ENCODE data around the gene ACTL7A. TPM values are rescaled to one million over a fixed set of nuclear protein-coding genes. Genes with fewer than 3 reads are reported as not detected.
"Not testable (repeated sequence)": the region's sequence is repeated elsewhere in the genome, so short reads cannot be mapped to it uniquely, and the experiment has no call there.

ACTL7A gene
- total and polyA plus RNA-seq, 2 experiments from 2014 or later = not detected

DNA sequence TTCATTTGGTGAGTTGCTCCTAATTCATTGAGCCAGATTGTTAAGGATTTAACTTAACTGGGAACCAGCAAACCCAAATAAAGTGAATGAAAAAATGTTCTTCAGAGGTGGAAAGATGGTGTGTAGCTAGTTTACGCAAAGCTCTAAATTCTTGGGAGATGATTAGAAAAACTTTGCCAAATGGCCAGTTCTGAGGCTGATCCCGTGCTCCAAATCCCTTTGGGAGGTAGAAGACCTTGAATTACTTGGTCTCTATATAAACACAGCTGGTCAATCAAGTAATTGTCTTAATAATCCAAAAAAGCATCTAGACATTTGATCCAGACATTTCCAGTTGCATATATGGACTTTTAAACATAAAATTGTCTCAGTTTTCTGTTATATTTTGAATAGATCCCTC, 17.7 kb upstream of the ACTL7A start:
- in situ Hi-C loops (cut with MboI) = no loop called here
- Histone ChIP-seq H3K9me3 (ENCODE audit: low read depth) (no peaks in the 10 kb centered on the region), H3F3A (ENCODE audit: insufficient read depth) (no peaks in the 10 kb centered on the region), H3K27ac (no peak overlapping the region), H3K36me3 (ENCODE audit: low read depth) (no peaks in the 10 kb centered on the region), H3K4me2 (ENCODE audit: unreplicated experiment) (no peak overlapping the region), H3K9ac (no peak overlapping the region), H3K4me1 (ENCODE audit: insufficient read depth) (no peaks in the 10 kb centered on the region), H3K27me3 (replicated peaks; ENCODE audit: insufficient read depth) (peaks cover 4% of the 10 kb centered on the region; the same call in 1 of the 2 replicates), H3K4me3 (no peak overlapping the region), H3K79me2 (ENCODE audit: insufficient read depth) (no peaks in the 10 kb centered on the region), H4K20me1 (ENCODE audit: insufficient read depth) (no peaks in the 10 kb centered on the region), H2AFZ (no peak overlapping the region), H3K9me2 (ENCODE audit: insufficient read depth) (no peaks in the 10 kb centered on the region)
- no peak for DNase-seq
- WGBS, 2 experiments (ENCODE audit: low coverage in 1 of 2, low lambda C conversion rate in 2 of 2, missing lambda C conversion rate in 2 of 2) = 29 to 34% methylated on average over 2 of the region's 2 CpGs
- TF ChIP-seq EZH2phosphoT487 (IDR thresholded peaks at IDR 0.05; ENCODE audit: insufficient read depth, low read depth) = no peak
- no peak for TF ChIP-seq EZH2 (IDR thresholded peaks at IDR 0.05; ENCODE audit: insufficient read depth, poor library complexity, severe bottlenecking)

DNA sequence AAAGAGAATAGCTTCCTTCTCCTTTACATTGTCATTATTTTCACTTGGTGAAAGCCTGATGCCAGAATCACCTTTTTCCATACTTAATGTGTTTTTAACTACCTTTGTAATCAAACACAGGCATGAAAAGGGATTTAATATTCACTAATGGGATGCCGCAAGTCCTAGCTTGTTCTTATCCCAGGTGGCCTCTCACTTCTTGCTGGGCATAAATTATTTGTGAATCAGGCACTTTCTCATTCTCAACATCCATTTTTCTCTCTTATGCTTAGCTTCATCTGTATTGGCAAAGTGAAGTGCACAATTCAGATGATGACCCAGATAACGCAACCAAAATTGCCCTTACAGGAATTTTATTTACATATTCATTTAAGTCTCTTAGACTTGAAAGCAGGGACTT, 17.2 kb upstream of the ACTL7A start:
- Histone ChIP-seq H4K20me1 (ENCODE audit: insufficient read depth) (no peaks in the 10 kb centered on the region), H3K36me3 (ENCODE audit: low read depth) (no peaks in the 10 kb centered on the region), H3K9me2 (ENCODE audit: insufficient read depth) (no peaks in the 10 kb centered on the region), H3K9me3 (ENCODE audit: low read depth) (no peaks in the 10 kb centered on the region), H3F3A (ENCODE audit: insufficient read depth) (no peaks in the 10 kb centered on the region), H3K79me2 (ENCODE audit: insufficient read depth) (no peaks in the 10 kb centered on the region), H2AFZ (no peak overlapping the region), H3K27me3 (replicated peaks; ENCODE audit: insufficient read depth) (peaks cover 4% of the 10 kb centered on the region; the same call in 1 of the 2 replicates), H3K4me3 (no peak overlapping the region), H3K4me1 (ENCODE audit: insufficient read depth) (no peaks in the 10 kb centered on the region), H3K9ac (no peak overlapping the region), H3K27ac (no peak overlapping the region), H3K4me2 (ENCODE audit: unreplicated experiment) (no peak overlapping the region)
- TF ChIP-seq EZH2 (IDR thresholded peaks at IDR 0.05; ENCODE audit: insufficient read depth, poor library complexity, severe bottlenecking) (no peak), EZH2phosphoT487 (IDR thresholded peaks at IDR 0.05; ENCODE audit: insufficient read depth, low read depth) (no peak)
- WGBS, 2 experiments (ENCODE audit: low coverage in 1 of 2, low lambda C conversion rate in 2 of 2, missing lambda C conversion rate in 2 of 2) = 91 to 94% methylated on average over 2 of the region's 2 CpGs
- no peak for DNase-seq
- in situ Hi-C loops (cut with MboI) = no loop called here

DNA sequence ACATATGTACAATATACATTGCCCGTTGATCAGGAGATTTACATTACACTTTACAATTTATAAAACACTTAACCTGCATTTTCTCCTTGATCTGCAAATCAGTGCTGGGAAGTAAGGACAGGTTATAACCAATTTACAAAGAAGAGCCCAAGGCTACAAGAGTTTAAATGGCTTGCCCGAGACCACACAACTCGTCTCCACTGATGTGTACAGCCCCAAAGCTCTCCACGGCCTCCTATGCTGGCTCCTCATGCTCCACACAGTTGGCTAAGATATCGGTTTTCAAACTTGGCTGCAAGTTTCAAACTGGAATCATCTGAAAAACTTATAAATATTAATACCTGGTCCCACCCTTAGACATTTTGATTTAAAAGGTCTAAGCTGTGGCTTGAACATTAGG, 16.6 kb upstream of the ACTL7A start:
- H3K27ac ChIP-seq = no peak overlapping the region
- WGBS, 2 experiments (ENCODE audit: low coverage in 1 of 2, low lambda C conversion rate in 2 of 2, missing lambda C conversion rate in 2 of 2) = 72 to 75% methylated on average over 5 of the region's 5 CpGs
- no peaks in the 10 kb centered on the region for H3K9me2 ChIP-seq (ENCODE audit: insufficient read depth)
- H3K9ac ChIP-seq = no peak overlapping the region
- H4K20me1 ChIP-seq (ENCODE audit: insufficient read depth) = no peaks in the 10 kb centered on the region
- H3K4me1 ChIP-seq (ENCODE audit: insufficient read depth) = no peaks in the 10 kb centered on the region
- no peaks in the 10 kb centered on the region for H3K36me3 ChIP-seq (ENCODE audit: low read depth)
- H2AFZ ChIP-seq = no peak overlapping the region
- H3K4me2 ChIP-seq (ENCODE audit: unreplicated experiment) = no peak overlapping the region
- H3K4me3 ChIP-seq = no peak overlapping the region
- TF ChIP-seq EZH2phosphoT487 (IDR thresholded peaks at IDR 0.05; ENCODE audit: insufficient read depth, low read depth) (no peak), EZH2 (IDR thresholded peaks at IDR 0.05; ENCODE audit: insufficient read depth, poor library complexity, severe bottlenecking) (no peak)
- no peak for DNase-seq
- H3F3A ChIP-seq (ENCODE audit: insufficient read depth) = no peaks in the 10 kb centered on the region
- peaks cover 5% of the 10 kb centered on the region; the same call in 1 of the 2 replicates for H3K27me3 ChIP-seq (replicated peaks; ENCODE audit: insufficient read depth)
- H3K9me3 ChIP-seq (ENCODE audit: low read depth) = no peaks in the 10 kb centered on the region
- no peaks in the 10 kb centered on the region for H3K79me2 ChIP-seq (ENCODE audit: insufficient read depth)
- in situ Hi-C loops (cut with MboI) = no loop called here

DNA sequence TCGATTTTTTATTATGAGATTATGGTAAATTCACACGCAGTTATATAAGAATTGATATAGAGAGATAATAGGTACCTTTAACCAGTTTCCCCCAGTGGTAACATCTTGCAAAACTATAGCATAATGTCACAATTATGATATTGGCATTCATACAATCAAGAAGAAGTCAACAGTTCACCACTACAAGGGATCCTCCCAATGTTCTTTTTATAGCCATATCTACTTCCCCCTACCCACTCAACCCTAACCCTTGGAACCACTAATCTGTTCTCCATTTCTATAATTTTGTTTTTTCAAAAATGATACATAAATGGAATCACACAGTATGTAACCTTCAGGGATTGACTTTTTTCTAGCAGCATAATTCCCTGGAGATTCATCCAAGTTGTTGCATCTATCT, 16.1 kb upstream of the ACTL7A start:
- Histone ChIP-seq H3K9me2 (ENCODE audit: insufficient read depth) (no peaks in the 10 kb centered on the region), H2AFZ (no peak overlapping the region), H3F3A (ENCODE audit: insufficient read depth) (no peaks in the 10 kb centered on the region), H3K27ac (no peak overlapping the region), H3K36me3 (ENCODE audit: low read depth) (no peaks in the 10 kb centered on the region), H3K4me1 (ENCODE audit: insufficient read depth) (no peaks in the 10 kb centered on the region), H3K27me3 (replicated peaks; ENCODE audit: insufficient read depth) (peaks cover 7% of the 10 kb centered on the region; the same call in 1 of the 2 replicates), H3K4me3 (no peak overlapping the region), H3K79me2 (ENCODE audit: insufficient read depth) (no peaks in the 10 kb centered on the region), H3K4me2 (ENCODE audit: unreplicated experiment) (no peak overlapping the region), H3K9ac (no peak overlapping the region), H4K20me1 (ENCODE audit: insufficient read depth) (no peaks in the 10 kb centered on the region), H3K9me3 (ENCODE audit: low read depth) (no peaks in the 10 kb centered on the region)
- in situ Hi-C loops (cut with MboI) = no loop called here
- 30 to 42% methylated on average over 2 of the region's 2 CpGs for WGBS, 2 experiments (ENCODE audit: low coverage in 1 of 2, low lambda C conversion rate in 2 of 2, missing lambda C conversion rate in 2 of 2)
- DNase-seq = no peak
- no peak for TF ChIP-seq EZH2 (IDR thresholded peaks at IDR 0.05; ENCODE audit: insufficient read depth, poor library complexity, severe bottlenecking)
- no peak for TF ChIP-seq EZH2phosphoT487 (IDR thresholded peaks at IDR 0.05; ENCODE audit: insufficient read depth, low read depth)

DNA sequence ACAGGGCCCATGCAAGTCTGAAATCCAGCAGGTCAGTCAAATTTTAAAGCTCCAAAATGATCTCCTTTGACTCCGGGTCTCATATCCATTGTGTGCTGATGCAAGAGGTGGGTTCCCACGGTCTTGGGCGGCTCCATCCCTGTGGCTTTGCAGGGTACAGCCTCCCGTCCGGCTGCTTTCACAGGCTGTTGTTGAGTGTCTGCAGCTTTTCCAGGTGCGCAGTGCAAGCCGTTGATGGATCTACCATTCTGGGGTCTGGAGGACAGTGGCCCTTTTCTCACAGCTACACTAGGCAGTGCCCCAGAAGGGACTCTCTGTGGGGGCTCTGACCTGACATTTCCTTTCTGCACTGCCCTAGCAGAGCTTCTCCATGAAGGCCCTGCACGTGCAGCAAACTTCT, 13.8 kb upstream of the ACTL7A start:
- H3K27me3 ChIP-seq (replicated peaks; ENCODE audit: insufficient read depth); H3K9me2 ChIP-seq (ENCODE audit: insufficient read depth); H3K9ac ChIP-seq; H3K9me3 ChIP-seq (ENCODE audit: low read depth); H4K20me1 ChIP-seq (ENCODE audit: insufficient read depth); H3K4me3 ChIP-seq; H3F3A ChIP-seq (ENCODE audit: insufficient read depth); H3K36me3 ChIP-seq (ENCODE audit: low read depth); H3K4me1 ChIP-seq (ENCODE audit: insufficient read depth); in situ Hi-C loops (cut with MboI); H3K79me2 ChIP-seq (ENCODE audit: insufficient read depth); H3K27ac ChIP-seq; H3K4me2 ChIP-seq (ENCODE audit: unreplicated experiment); H2AFZ ChIP-seq; DNase-seq: not testable (repeated sequence)
- 77 to 79% methylated on average over 8 of the region's 8 CpGs for WGBS, 2 experiments (ENCODE audit: low coverage in 1 of 2, low lambda C conversion rate in 2 of 2, missing lambda C conversion rate in 2 of 2)

Data from GM23248 (cell line).